ENCODE results near the gene CALML3.

Gene CALML3

DNA sequence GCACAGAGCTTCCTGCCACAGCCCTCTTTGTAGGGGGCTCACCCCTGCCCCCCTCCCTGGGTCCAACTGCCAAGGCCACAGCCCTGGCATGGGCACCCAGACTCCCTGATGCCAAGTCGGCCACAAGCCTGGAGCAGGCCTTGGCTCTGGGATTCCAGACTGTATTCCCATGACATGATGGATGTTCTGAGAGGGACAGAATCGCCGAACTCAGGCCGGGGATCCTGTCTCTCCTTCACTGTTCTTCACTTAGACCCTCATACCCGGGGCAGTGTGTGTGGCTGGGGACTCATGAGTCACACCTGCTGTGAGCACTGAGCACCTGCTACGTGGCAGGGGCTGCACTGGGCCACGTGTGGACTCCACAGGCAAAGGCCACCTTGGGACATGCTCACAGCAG lies 33.3 kb upstream of the CALML3 start:
- DNase-seq (ENCODE audit: low spot score): no peak

DNA sequence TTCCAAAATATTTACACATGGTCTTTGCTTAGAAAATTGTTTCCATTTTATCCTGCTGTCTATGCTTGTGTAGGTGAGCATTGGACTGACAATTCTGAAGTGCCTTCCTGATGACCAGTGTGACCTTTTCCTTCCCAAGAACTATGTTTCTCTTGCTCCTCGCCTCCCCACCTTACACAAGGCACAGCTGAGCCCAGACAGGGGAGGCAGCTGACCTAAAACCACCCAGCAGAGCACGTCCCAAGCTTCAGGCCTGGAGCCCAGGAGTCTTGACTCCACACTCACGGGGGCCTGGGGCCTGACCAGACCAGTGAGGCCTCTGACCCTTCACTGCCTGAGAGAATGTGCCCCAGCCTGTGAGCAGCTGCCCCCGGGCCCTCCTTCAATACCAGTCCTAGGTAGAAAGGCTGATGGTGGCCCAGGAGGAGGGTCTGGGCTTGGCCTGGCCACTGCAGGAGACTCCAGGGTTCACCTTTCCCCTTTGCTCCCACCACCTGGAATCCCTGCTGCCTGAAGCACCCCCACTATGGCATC lies 32.4 kb upstream of the CALML3 start:
- DNase-seq (ENCODE audit: low spot score): no peak

DNA sequence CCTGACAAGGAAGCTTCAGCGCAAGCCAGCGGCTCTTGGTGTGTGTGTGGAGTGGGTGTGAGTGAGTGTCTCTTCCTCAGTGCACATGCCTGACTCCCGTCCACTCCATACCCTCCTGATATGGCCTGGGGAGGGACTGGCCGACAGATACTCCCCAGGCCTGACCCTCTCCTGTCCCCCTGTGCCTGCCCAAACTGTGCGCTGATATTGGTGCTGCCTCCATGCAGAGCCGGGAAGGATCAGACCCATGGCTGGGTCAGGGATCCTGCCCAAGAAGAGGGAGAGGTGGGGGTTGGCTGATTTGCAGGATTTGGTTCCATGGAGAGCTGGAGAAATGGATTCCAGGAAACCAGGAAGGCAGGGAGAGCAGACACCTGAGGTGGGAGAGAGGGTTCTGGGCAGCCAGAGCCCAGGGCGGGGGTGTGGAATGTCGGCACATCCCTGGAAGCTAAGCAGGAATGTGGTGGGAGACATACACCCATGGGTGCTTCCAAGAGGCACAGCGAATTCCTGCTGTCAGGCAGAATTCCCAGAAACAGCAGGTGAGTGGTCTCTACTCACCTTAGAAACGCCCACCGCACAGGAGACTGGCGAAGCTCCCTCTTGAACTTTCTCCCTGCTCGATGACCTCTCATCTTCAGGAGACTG lies 31.7 kb upstream of the CALML3 start:
- no peak for DNase-seq (ENCODE audit: low spot score)

DNA sequence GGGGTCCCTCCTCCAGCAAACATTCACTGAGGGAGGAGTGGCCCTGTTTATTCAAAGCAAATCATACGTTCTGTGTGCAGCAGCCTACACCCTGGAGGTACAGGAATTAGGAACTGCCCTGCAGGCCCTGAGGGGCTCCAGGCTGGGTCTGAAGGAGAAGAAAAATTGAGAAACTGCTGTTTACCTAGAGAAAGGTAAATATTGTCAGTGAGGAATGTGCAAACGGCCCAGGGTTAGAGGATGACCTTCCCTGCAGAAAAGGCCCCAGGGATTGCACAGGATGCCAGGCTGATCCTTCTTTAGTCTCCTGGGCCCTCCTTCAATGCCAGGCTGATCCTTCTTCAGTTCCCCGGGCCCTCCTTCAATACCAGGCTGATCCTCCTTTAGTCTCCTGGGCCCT lies 31.1 kb upstream of the CALML3 start:
- DNase-seq (ENCODE audit: low spot score): no peak

DNA sequence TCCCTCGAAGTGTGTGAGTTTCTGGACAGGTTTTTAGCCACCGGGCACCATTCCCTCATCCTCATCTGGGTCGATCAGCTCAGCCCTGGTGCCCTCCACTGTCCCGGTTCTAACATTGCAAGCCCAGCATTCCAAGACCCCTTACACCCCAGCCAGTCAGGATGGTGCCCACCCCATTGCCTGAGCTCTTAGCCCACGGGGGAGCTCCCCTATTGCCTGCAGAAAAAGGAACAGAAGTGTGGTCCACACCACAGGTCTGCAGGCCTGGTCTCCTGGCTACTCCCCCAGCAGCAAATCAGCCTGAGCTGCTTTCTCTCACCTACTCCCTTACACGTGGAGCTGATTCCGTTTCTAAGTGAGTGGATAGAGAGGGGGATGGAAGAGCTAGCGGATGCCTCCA lies 30.1 kb upstream of the CALML3 start:
- DNase-seq (ENCODE audit: low spot score): no peak

- no peak for DNase-seq (ENCODE audit: low spot score)
Observed at GRCh38 chr10:5496261-5497250, 28.2 kb upstream of the CALML3 start.

DNA sequence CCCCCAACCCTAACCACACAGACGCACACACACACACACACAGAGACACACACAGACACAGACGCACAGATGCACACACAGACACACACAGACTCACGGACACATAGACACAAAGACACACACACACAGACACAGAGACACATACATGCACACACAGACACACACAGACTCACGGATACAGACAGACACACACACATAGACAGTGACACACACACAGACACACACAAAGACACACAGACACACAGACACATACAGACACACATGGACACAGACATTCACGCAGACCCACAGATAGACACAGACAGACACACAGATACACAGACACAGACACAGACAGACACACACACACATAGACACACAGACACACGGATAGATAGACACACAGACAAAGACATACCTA lies 27.5 kb upstream of the CALML3 start:
- no peak for DNase-seq (ENCODE audit: low spot score)

DNA sequence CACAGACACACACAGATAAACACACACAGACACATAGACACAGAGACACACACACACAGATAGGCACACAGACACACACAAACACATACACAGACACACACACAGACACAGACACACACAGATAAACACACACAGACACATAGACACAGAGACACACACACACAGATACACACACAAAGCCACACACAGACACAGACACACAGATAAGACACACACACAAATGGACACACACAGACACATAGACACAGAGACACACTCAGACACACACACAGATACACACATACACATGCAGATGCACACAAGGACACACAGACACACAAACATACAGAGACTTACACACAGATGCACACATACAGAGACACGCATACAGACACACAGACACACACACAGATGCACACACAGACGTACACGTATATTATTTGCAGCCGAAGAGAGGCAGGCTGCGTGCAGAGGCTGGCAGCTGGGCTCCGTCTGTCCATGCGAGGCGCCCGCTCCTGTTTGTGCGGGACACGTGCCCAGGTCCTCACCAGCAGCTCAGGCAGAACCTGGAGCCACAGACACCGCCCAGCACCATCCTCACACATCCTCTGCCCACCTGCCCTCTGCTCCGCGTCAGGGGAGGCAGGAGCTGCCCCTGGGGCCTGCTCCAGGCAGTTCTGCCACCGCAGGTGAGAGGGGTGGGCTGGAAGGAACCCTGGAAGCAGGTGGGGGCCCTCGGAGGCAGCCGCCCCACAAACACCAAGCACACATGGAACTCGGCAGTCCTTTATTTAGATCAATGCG lies 26.6 kb upstream of the CALML3 start:
- no peak for DNase-seq (ENCODE audit: low spot score)

- no peak for DNase-seq (ENCODE audit: low spot score)
Observed at GRCh38 chr10:5498791-5499492, 25.8 kb upstream of the CALML3 start.

GRCh38 chr10:5499493-5500140 lies 25.1 kb upstream of the CALML3 start, which contains the start of gene CALML5:
CALML5 (minus strand) TSS chr10:5499570; CDS start chr10:5499438, 132 bp downstream.
- no peak for DNase-seq (ENCODE audit: low spot score)

DNA sequence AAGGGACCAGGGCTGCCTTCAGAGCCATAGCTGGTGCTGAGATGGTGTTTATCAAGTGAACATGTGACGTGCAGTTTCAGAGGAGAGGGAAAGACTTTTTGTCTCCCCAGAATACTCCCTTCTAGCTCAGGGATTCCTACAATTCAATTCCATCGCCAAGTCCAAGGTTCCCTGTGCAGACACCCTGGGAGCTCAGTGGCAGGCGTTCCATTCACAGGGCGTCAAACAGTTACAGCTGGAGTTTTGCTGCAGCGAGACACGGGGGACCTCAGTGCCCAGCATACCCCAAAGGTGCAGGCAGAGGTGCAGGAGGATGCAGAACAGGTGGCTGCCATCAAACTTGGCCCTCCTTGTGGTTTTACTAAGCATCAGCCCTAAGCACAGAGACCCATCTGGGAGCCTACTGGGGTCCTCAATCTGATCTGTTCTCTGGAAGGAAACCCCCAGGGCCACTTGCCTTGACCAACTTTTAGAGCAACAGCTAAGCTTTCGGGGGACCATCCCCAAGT lies 24.5 kb upstream of the CALML3 start:
- DNase-seq (ENCODE audit: low spot score): no peak

DNA sequence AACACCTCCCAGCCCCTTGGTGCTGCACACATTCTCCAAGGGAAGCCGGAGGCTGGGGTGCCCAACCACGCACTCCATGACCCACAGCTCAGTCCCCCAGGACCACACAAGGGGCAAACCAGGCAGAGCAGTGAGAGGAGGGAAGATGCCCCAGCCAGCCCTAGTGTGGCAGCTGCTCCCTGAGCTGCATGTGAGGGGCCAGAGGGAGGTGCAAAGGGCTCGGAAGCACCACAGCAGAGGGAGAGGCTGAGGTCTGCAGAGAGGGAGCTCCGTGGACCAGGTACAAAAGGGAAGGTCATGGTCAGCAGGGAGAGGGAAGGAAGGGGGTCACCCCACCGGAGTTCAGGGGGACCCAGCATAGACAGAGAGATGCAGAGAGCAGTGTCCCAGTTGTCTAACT lies 23.9 kb upstream of the CALML3 start:
- no peak for DNase-seq (ENCODE audit: low spot score)

DNA sequence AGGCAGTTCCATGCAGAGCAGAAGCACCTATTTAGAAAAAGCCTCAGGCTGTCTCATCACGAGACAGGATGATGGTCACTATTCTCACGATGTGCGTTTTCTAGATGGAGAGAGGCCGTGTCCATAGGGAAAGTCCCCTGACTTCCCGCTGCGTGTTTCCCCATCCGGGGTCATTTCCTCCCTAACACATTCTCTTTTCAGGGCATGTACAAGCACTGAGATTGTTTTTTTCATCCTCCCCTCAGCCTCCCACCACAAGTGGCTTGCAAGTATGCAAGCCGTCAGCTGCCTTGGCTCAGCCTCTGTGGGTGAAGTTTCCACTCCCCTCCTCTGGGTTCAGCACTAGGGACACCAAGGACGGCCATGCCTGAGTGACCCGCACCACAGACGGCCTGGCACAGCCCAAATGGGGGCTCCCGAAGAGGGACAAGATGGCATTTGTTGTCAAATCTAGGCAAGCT lies 22.7 kb upstream of the CALML3 start:
- no peak for DNase-seq (ENCODE audit: low spot score)

- DNase-seq (ENCODE audit: low spot score): no peak
Observed at GRCh38 chr10:5502571-5503476, 21.9 kb upstream of the CALML3 start.

DNA sequence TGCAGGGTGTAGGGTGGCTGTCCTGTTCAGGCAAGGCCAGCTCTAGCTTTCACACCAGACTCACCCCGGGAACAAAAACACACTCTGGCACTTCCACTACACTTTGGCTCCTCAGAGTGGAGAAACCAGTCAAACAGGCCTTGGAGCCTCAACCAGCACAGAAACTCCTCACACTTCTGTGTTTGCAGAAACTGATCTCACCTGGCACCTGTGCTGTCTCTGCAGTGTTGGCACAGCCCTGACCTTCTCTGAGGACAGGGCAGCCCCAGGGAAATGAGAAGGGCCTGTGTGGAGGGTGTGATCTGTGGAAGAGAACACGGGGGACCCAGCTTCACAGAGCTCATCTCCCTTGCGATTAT lies 21.3 kb upstream of the CALML3 start:
- DNase-seq (ENCODE audit: low spot score): no peak

- DNase-seq (ENCODE audit: low spot score): no peak
Observed at GRCh38 chr10:5504146-5505072, 20.4 kb upstream of the CALML3 start.

DNA sequence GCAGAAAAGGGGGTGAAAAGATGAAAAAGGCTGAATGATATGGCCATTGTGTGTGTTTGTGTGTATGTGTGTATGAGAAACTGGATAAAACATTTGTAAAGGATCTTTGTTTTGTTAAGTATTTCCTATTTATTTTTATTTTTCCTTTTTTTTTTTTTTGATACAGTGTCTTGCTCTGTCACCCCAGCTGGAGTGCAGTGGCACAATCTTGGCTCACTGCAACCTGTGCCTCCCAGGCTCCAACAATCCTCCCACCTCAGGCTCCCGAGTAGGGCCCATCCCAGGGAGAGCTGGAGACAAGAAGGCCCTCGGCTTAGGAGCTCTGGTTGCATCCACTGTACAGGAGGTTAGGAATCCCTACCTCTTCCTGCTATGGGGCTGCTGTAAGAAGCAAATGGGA lies 18.5 kb upstream of the CALML3 start:
- no peak for DNase-seq (ENCODE audit: low spot score)

GRCh38 chr10:5506751-5507648 lies 17.8 kb upstream of the CALML3 start:
- DNase-seq (ENCODE audit: low spot score): no peak

All from hematopoietic multipotent progenitor cell treated with erythropoietin and hydrocortisone succinate and interleukin-3 and kit ligand, for 15 days (in vitro differentiated cells).